ENCODE data around the gene MADD. TPM values are rescaled to one million over a fixed set of nuclear protein-coding genes. Genes with fewer than 3 reads are reported as not detected.
A peak's percentile ranks its signal among the peaks of the same experiment; 100 is the strongest.

Gene MADD
- total and polyA plus RNA-seq, 4 donors: 46.4 to 130 (median 90.9) TPM

GRCh38 chr11:47352556-47352955 is 82.6 kb downstream of the MADD start, which contains the start of gene MYBPC3:
TSS of gene MYBPC3 (minus strand) at chr11:47352702. CDS start at chr11:47352647, 55 bp downstream.
- H3K4me3 ChIP-seq (ENCODE audit: low read depth, low read length): no peak within 1 kb of the TSS
- H3K9me3 ChIP-seq (ENCODE audit: control insufficient read depth, insufficient read depth, low read length): no peaks in the 10 kb centered on the region
- no peak for DNase-seq (ENCODE audit: low read depth in 4 of 6, low spot score in 6 of 6)
- peaks cover 6% of the 10 kb centered on the region for H3K36me3 ChIP-seq (ENCODE audit: control insufficient read depth, insufficient read depth, low read length)
- H3K27ac ChIP-seq (ENCODE audit: low read depth, low read length): no peak within 1 kb of the TSS
- 75% methylated on average over 4 of the region's 5 CpGs for WGBS (ENCODE audit: insufficient coverage)
- no peaks in the 10 kb centered on the region for H3K27me3 ChIP-seq (ENCODE audit: control insufficient read depth, insufficient read depth, low read length)
- no peaks in the 10 kb centered on the region for H3K4me1 ChIP-seq (ENCODE audit: control insufficient read depth, insufficient read depth, low read length)

GRCh38 chr11:47353978-47354774 is 84.2 kb downstream of the MADD start:
- WGBS (ENCODE audit: insufficient coverage): 91% methylated on average over 11 of the region's 15 CpGs
- H3K36me3 ChIP-seq (ENCODE audit: control insufficient read depth, insufficient read depth, low read length): peaks cover 6% of the 10 kb centered on the region
- no peak overlapping the region for H3K27ac ChIP-seq (ENCODE audit: low read depth, low read length)
- H3K4me1 ChIP-seq (ENCODE audit: control insufficient read depth, insufficient read depth, low read length): no peaks in the 10 kb centered on the region
- no peaks in the 10 kb centered on the region for H3K9me3 ChIP-seq (ENCODE audit: control insufficient read depth, insufficient read depth, low read length)
- DNase-seq (ENCODE audit: low read depth in 4 of 6, low spot score in 6 of 6): no peak
- H3K27me3 ChIP-seq (ENCODE audit: control insufficient read depth, insufficient read depth, low read length): no peaks in the 10 kb centered on the region
- no peak overlapping the region for H3K4me3 ChIP-seq (ENCODE audit: low read depth, low read length)

- peaks cover 11% of the 10 kb centered on the region for H3K36me3 ChIP-seq (ENCODE audit: control insufficient read depth, insufficient read depth, low read length)
- WGBS (ENCODE audit: insufficient coverage): 6% methylated on average over 28 of the region's 32 CpGs
- no peak for DNase-seq (ENCODE audit: low read depth in 4 of 6, low spot score in 6 of 6)
- H3K27ac ChIP-seq (ENCODE audit: low read depth, low read length): no peak overlapping the region
- peak overlapping the region; percentile 16 for H3K4me3 ChIP-seq (ENCODE audit: low read depth, low read length)
- no peaks in the 10 kb centered on the region for H3K4me1 ChIP-seq (ENCODE audit: control insufficient read depth, insufficient read depth, low read length)
- H3K27me3 ChIP-seq (ENCODE audit: control insufficient read depth, insufficient read depth, low read length): no peaks in the 10 kb centered on the region
- H3K9me3 ChIP-seq (ENCODE audit: control insufficient read depth, insufficient read depth, low read length): no peaks in the 10 kb centered on the region
Measured at GRCh38 chr11:47354913-47355282, 85.0 kb downstream of the MADD start.

- peaks cover 11% of the 10 kb centered on the region for H3K36me3 ChIP-seq (ENCODE audit: control insufficient read depth, insufficient read depth, low read length)
- peak overlapping the region; percentile 16 for H3K4me3 ChIP-seq (ENCODE audit: low read depth, low read length)
- H3K27me3 ChIP-seq (ENCODE audit: control insufficient read depth, insufficient read depth, low read length): no peaks in the 10 kb centered on the region
- peak; percentile 24 to 87 (median 52) for DNase-seq (ENCODE audit: low read depth in 4 of 6, low spot score in 6 of 6)
- no peaks in the 10 kb centered on the region for H3K4me1 ChIP-seq (ENCODE audit: control insufficient read depth, insufficient read depth, low read length)
- 38% methylated on average over 43 of the region's 47 CpGs for WGBS (ENCODE audit: insufficient coverage)
- no peak overlapping the region for H3K27ac ChIP-seq (ENCODE audit: low read depth, low read length)
- no peaks in the 10 kb centered on the region for H3K9me3 ChIP-seq (ENCODE audit: control insufficient read depth, insufficient read depth, low read length)
Measured at GRCh38 chr11:47355283-47356128, 85.6 kb downstream of the MADD start.

DNA sequence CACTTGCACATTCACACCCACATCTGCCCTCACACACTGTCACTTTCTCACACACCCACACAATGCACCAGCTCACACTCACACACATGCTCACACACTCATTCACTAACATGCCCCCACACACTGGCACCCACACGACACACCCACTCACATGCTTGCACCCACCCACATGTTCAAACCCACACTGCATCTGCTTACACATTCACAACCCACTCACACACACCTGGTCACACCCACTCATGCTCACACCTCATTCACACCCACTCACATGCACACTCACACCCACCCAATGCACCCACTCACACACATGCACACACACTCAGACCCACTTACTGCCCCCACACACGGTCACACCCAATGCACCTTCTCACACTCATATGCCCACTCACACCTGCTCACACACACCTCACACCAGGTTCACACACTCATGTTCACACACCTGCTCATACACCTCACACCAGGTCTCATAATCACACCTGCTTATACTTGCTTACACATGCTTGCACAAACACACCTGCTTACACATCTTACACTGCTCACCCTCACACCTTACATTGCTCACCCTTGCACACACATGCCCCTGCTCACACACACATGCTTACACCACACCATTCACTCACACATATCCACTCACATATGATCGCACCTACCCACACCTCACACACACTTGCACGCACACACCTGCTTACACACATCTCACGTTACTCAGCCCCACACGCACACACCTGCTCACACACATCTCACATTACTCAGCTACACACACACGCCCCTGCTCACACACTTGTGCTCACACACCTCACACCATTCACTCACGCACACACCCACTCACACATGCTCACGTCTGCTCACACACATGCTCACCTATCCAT is 86.4 kb downstream of the MADD start:
- H3K36me3 ChIP-seq (ENCODE audit: control insufficient read depth, insufficient read depth, low read length): peaks cover 11% of the 10 kb centered on the region
- no peak overlapping the region for H3K27ac ChIP-seq (ENCODE audit: low read depth, low read length)
- H3K4me1 ChIP-seq (ENCODE audit: control insufficient read depth, insufficient read depth, low read length): no peaks in the 10 kb centered on the region
- 90% methylated on average over 9 of the region's 9 CpGs for WGBS (ENCODE audit: insufficient coverage)
- H3K9me3 ChIP-seq (ENCODE audit: control insufficient read depth, insufficient read depth, low read length): no peaks in the 10 kb centered on the region
- H3K4me3 ChIP-seq (ENCODE audit: low read depth, low read length): no peak overlapping the region
- H3K27me3 ChIP-seq (ENCODE audit: control insufficient read depth, insufficient read depth, low read length): no peaks in the 10 kb centered on the region
- DNase-seq (ENCODE audit: low read depth in 4 of 6, low spot score in 6 of 6): no peak

GRCh38 chr11:47356998-47357329 is 87.0 kb downstream of the MADD start:
- H3K9me3 ChIP-seq (ENCODE audit: control insufficient read depth, insufficient read depth, low read length): no peaks in the 10 kb centered on the region
- H3K4me3 ChIP-seq (ENCODE audit: low read depth, low read length): no peak overlapping the region
- peaks cover 11% of the 10 kb centered on the region for H3K36me3 ChIP-seq (ENCODE audit: control insufficient read depth, insufficient read depth, low read length)
- WGBS (ENCODE audit: insufficient coverage): 85% methylated on average over 1 of the region's 1 CpG
- DNase-seq (ENCODE audit: low read depth in 4 of 6, low spot score in 6 of 6): no peak
- no peak overlapping the region for H3K27ac ChIP-seq (ENCODE audit: low read depth, low read length)
- H3K27me3 ChIP-seq (ENCODE audit: control insufficient read depth, insufficient read depth, low read length): no peaks in the 10 kb centered on the region
- H3K4me1 ChIP-seq (ENCODE audit: control insufficient read depth, insufficient read depth, low read length): no peaks in the 10 kb centered on the region

GRCh38 chr11:47357985-47358730 is 88.2 kb downstream of the MADD start:
- Histone ChIP-seq H3K9me3 (ENCODE audit: control insufficient read depth, insufficient read depth, low read length) (no peaks in the 10 kb centered on the region), H3K36me3 (ENCODE audit: control insufficient read depth, insufficient read depth, low read length) (peaks cover 11% of the 10 kb centered on the region), H3K27me3 (ENCODE audit: control insufficient read depth, insufficient read depth, low read length) (no peaks in the 10 kb centered on the region), H3K4me3 (ENCODE audit: low read depth, low read length) (no peak overlapping the region), H3K27ac (ENCODE audit: low read depth, low read length) (no peak overlapping the region), H3K4me1 (ENCODE audit: control insufficient read depth, insufficient read depth, low read length) (no peaks in the 10 kb centered on the region)
- no peak for DNase-seq (ENCODE audit: low read depth in 4 of 6, low spot score in 6 of 6)
- WGBS (ENCODE audit: insufficient coverage): 95% methylated on average over 6 of the region's 6 CpGs

- no peak overlapping the region for H3K4me3 ChIP-seq (ENCODE audit: low read depth, low read length)
- 83% methylated on average over 13 of the region's 14 CpGs for WGBS (ENCODE audit: insufficient coverage)
- H3K27me3 ChIP-seq (ENCODE audit: control insufficient read depth, insufficient read depth, low read length): no peaks in the 10 kb centered on the region
- no peak overlapping the region for H3K27ac ChIP-seq (ENCODE audit: low read depth, low read length)
- no peak for DNase-seq (ENCODE audit: low read depth in 4 of 6, low spot score in 6 of 6)
- no peaks in the 10 kb centered on the region for H3K4me1 ChIP-seq (ENCODE audit: control insufficient read depth, insufficient read depth, low read length)
- H3K36me3 ChIP-seq (ENCODE audit: control insufficient read depth, insufficient read depth, low read length): peaks cover 11% of the 10 kb centered on the region
- H3K9me3 ChIP-seq (ENCODE audit: control insufficient read depth, insufficient read depth, low read length): no peaks in the 10 kb centered on the region
Measured at GRCh38 chr11:47358731-47359051, 88.8 kb downstream of the MADD start.

DNA sequence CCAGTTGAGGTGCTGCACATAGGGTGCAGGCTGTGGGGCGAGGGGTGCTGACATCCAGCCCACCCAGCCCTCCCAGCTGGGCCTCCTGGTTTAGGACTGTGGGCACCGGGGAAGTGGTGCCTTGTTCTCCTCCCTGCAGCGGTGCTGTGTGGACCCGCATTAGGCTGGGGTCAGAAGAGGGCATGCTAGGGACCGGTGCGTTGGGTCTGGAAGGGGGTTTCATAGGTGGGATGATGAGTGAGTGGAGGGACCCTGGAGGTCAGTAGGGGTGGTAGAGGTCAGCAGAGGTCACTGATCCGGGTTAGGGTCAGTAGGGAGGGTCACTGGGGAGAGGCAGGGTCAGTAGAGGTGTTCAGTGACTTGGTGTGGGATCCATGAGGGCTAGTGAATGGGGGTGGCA is 89.2 kb downstream of the MADD start:
- no peak overlapping the region for H3K27ac ChIP-seq (ENCODE audit: low read depth, low read length)
- WGBS (ENCODE audit: insufficient coverage): 72% methylated on average over 7 of the region's 7 CpGs
- DNase-seq (ENCODE audit: low read depth in 4 of 6, low spot score in 6 of 6): no peak
- no peak overlapping the region for H3K4me3 ChIP-seq (ENCODE audit: low read depth, low read length)
- H3K9me3 ChIP-seq (ENCODE audit: control insufficient read depth, insufficient read depth, low read length): no peaks in the 10 kb centered on the region
- H3K36me3 ChIP-seq (ENCODE audit: control insufficient read depth, insufficient read depth, low read length): peaks cover 11% of the 10 kb centered on the region
- no peaks in the 10 kb centered on the region for H3K4me1 ChIP-seq (ENCODE audit: control insufficient read depth, insufficient read depth, low read length)
- H3K27me3 ChIP-seq (ENCODE audit: control insufficient read depth, insufficient read depth, low read length): no peaks in the 10 kb centered on the region

All from spinal cord (tissue), 10 donors.